Dendritic cell treated with granulocyte-macrophage colony-stimulating factor and Interleukin-4, amounts not matched to agents 40 ng/mL and 50 ng/mL, for 4 days (primary cell): Measurements from ENCODE around the gene SLC25A18.
"Not testable (repeated sequence)": the region's sequence is repeated elsewhere in the genome, so short reads cannot be mapped to it uniquely, and the experiment has no call there.

Experiments
- H3K27ac Mint-ChIP-seq: one replicate; pipeline ENCODE4 v1.8.0; 2022; ENCODE audit warnings: mild to moderate bottlenecking, mixed read lengths
- H3K27me3 Mint-ChIP-seq: one replicate; pipeline ENCODE4 v1.8.0; 2022; ENCODE audit warnings: mild to moderate bottlenecking, mixed read lengths
- H3K36me3 Mint-ChIP-seq: one replicate; pipeline ENCODE4 v1.8.0; 2022; ENCODE audit warnings: low read depth, mixed read lengths
- H3K4me1 Mint-ChIP-seq: one replicate; pipeline ENCODE4 v1.8.0; 2022; ENCODE audit warnings: low read depth, mixed read lengths
- H3K4me3 Mint-ChIP-seq: one replicate; pipeline ENCODE4 v1.8.0; 2022; ENCODE audit warnings: mild to moderate bottlenecking, moderate library complexity, mixed read lengths
- H3K9me3 Mint-ChIP-seq: one replicate; pipeline ENCODE4 v1.8.0; 2022; ENCODE audit warnings: mixed read lengths
- intact Hi-C: fragments of 100-400 bp; cut with micrococcal nuclease; formaldehyde crosslinking; loops from one replicate; pipeline ENCODE4 v1.15.0; 2022

The SLC25A18 gene, protein sequence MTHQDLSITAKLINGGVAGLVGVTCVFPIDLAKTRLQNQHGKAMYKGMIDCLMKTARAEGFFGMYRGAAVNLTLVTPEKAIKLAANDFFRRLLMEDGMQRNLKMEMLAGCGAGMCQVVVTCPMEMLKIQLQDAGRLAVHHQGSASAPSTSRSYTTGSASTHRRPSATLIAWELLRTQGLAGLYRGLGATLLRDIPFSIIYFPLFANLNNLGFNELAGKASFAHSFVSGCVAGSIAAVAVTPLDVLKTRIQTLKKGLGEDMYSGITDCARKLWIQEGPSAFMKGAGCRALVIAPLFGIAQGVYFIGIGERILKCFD

DNA sequence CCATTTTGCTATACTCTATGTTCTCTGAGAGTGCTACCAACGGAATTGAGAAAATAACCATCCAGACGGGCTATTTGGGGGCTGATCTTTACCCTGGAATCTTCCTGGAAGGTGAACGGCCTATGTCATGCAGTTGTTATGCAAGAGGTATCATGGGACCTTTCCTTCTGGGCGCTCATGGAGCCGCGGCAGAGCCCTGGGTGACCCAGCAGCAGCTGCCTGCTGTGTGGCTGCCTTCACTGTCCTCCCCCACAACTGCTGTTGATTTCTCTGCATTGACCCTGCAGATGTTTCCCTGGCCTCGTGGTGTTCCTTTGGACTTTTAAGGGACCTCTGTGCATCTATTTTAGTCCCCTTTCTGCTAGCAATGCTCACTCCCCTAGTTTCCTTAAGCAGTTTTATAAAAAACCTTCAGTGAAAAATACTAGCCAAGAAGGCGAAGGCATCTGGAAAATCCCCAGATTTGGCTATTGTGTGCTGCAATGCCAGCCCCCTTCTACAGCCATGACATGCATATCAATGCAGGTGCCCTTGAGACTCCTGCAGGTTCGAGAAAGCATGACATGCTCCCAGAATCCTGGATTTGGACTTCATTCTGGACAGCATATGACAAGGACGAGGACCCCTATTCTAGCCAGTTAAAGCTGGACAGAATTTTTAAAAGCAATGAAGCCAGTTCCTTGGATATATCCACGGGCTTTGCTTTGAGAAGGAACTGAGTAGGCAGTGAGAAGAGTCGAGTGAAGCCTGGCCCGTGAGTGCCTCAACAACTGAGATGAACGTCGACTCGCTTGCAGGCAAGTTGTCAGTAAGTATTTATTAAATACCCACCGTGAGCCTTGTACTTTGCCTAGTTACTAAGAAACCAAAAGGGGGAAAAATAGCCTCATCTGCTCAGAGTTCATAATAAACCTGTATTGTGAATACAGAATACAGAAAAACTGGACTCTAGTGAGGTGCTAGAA, at the start of gene SLC25A18:
Gene SLC25A18, plus strand, starts transcription at position 593 of the 965 bp plus-strand sequence. CDS start 16,447 bp downstream, outside the sequence.
- Mint-ChIP-seq H3K4me1 (no peaks in the 10 kb centered on the region), H3K36me3 (no peaks in the 10 kb centered on the region)

DNA sequence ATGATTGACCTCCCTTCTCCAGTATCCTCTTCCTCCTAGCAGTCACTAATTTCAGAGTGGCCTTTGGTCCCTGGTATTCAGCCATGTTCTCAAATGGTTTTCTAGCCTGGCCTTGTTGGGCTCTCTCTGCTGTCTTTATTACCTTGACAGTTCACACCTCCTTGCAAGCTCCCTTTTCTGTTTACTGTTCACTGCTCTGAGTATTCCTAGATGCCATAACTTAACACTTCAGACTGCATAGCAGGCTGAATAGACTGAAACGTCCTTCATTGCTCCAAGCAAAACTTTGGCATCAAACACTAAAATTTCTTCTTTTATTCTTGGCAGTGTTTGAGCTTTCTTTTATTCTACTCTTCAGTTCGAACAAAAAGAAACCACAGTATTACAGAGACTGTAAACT, 49.7 kb upstream of the SLC25A18 start:
- no peak overlapping the region for H3K27ac Mint-ChIP-seq
- H3K4me3 Mint-ChIP-seq: no peak overlapping the region
- peaks cover 15% of the 10 kb centered on the region for H3K27me3 Mint-ChIP-seq
- H3K4me1 Mint-ChIP-seq: no peaks in the 10 kb centered on the region
- H3K9me3 Mint-ChIP-seq: no peaks in the 10 kb centered on the region
- intact Hi-C loops: no loop called here
- no peaks in the 10 kb centered on the region for H3K36me3 Mint-ChIP-seq

More for the DNA sequence above, at the start of gene SLC25A18:
- H3K27me3 Mint-ChIP-seq: peaks cover 5% of the 10 kb centered on the region
- H3K27ac Mint-ChIP-seq: no peak within 1 kb of the TSS
- no peak within 1 kb of the TSS for H3K4me3 Mint-ChIP-seq
- intact Hi-C loops: no loop called here
- no peaks in the 10 kb centered on the region for H3K9me3 Mint-ChIP-seq

DNA sequence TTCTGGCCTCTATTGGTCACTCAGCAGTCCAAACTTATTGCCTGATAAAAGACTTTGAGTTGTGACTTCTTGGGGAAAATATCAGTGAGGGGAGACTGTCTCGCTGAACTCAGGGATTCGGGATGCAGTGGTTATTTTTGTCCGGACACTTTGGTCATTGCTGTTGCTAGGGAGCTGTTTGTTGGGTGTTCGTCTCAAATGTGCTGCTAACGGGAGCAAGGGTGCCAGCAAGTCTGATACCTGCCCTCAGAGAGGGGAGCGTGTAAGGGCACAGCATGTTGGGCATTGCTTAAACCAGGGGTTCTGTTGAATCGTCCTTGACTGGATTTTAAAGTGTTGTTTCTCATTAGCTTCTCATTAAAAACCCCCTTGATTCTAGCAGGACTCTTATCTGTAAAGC, 49.2 kb upstream of the SLC25A18 start:
- Mint-ChIP-seq H3K4me1 (no peaks in the 10 kb centered on the region), H3K9me3 (no peaks in the 10 kb centered on the region), H3K36me3 (no peaks in the 10 kb centered on the region), H3K4me3 (no peak overlapping the region), H3K27me3 (peaks cover 18% of the 10 kb centered on the region), H3K27ac (no peak overlapping the region)
- intact Hi-C loops: no loop called here

DNA sequence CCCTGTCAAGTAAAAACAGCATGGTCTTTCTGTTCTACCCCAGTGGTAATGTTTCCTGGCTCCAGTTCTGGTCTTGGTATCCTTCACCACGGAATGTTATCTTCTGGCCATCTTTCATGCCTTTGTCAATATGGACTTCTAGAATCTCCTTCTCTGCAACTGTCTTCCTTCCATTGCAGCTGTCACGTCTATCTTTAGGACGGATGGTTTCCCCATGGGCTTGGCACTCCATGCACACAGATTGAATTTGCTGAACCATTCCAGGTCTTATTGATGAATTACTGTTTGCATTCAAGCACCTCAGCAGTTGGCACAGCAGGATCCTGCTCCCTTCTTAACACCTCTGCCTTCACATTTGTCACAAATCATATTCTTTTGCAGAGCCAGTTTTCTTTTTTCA, 44.9 kb upstream of the SLC25A18 start:
- H3K27ac Mint-ChIP-seq: no peak overlapping the region
- H3K36me3 Mint-ChIP-seq: no peaks in the 10 kb centered on the region
- no peaks in the 10 kb centered on the region for H3K4me1 Mint-ChIP-seq
- H3K27me3 Mint-ChIP-seq: peaks cover 10% of the 10 kb centered on the region
- no peak overlapping the region for H3K4me3 Mint-ChIP-seq
- no peaks in the 10 kb centered on the region for H3K9me3 Mint-ChIP-seq
- intact Hi-C loops: no loop called here

DNA sequence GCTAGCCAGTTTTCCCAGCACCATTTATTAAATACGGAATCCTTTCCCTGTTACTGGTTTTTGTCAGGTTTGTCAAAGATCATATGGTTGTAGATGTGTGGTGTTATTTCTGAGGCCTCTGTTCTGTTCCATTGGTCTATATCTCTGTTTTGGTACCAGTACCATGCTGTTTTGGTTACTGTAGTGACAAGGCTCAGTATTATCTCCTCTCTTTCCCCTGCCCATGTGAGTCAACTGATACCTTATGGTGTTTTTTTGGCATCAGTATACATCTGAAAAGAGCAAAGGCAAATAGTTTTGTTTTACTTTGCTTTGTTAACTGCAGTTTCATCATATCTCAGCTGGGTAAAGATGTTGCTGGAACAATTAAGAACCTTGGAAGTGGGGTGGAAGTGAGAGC, 41.3 kb upstream of the SLC25A18 start:
- H3K27me3 Mint-ChIP-seq, H3K4me1 Mint-ChIP-seq, H3K9me3 Mint-ChIP-seq, intact Hi-C loops, H3K36me3 Mint-ChIP-seq, H3K27ac Mint-ChIP-seq, H3K4me3 Mint-ChIP-seq: not testable (repeated sequence)

DNA sequence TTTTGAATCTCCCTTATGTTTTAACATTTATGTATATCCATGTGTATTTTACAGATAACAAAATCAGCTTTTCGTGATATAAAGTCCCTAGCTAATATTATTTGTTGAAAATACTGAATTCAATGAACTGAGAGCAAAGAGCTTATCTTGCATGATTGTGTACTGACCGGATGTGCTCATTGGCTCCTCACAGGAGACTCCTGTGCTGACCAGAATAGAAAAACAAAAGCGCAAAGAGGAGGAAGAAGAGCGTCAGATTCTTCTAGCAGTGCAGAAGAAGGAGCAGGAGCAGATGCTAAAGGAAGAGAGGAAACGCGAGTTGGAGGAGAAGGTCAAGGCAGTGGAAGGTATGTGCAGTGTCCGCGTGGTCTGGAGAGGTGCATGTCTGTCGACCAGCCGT, 39.4 kb upstream of the SLC25A18 start:
- no peaks in the 10 kb centered on the region for H3K36me3 Mint-ChIP-seq
- peaks cover 5% of the 10 kb centered on the region for H3K4me1 Mint-ChIP-seq
- H3K9me3 Mint-ChIP-seq: no peaks in the 10 kb centered on the region
- intact Hi-C loops: no loop called here
- no peak overlapping the region for H3K27ac Mint-ChIP-seq
- no peak overlapping the region for H3K4me3 Mint-ChIP-seq
- H3K27me3 Mint-ChIP-seq: peaks cover 9% of the 10 kb centered on the region

DNA sequence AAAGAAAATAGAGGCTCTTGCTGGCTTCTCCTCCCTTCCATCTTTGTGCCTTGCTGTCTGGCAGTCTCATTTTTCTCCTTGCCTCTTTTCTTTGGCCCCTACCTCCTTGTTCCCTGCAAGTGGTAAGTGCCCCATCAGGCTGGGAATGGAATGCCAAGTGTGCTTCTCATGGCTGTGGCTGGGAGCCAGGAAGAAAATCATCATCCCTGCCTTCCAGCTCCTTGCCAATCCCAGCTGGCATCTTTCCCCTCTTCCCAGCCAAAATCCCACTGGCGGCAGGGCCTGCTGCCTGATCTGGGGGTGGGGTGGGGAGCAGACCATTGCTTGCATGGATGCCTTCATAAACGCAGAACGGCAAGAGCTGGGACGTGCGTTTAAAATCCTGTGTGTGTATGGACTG, 27.0 kb upstream of the SLC25A18 start:
- no peak overlapping the region for H3K4me3 Mint-ChIP-seq
- H3K4me1 Mint-ChIP-seq: no peaks in the 10 kb centered on the region
- intact Hi-C loops: no loop called here
- no peak overlapping the region for H3K27ac Mint-ChIP-seq
- no peaks in the 10 kb centered on the region for H3K36me3 Mint-ChIP-seq
- no peaks in the 10 kb centered on the region for H3K9me3 Mint-ChIP-seq
- H3K27me3 Mint-ChIP-seq: no peaks in the 10 kb centered on the region

DNA sequence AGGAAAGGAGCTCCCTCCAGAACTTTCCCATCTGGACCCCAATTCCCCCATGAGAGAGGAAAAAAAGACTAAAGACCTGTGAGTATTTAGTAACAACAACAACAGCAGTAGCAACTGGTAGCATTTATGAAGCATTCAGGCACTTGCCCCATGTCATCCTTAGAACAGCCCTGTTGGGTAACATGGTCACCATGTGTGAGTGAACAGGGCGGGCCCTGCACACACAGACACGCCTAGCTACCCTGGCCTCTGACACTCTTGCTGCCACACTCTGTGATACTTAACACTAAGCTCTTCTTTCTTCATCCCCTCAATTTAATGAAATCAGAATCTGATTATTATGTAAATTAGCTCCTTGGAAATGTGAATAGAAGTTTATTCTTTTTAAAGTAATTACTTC, 26.1 kb upstream of the SLC25A18 start:
- Mint-ChIP-seq H3K27ac (no peak overlapping the region), H3K4me3 (no peak overlapping the region), H3K4me1 (no peaks in the 10 kb centered on the region), H3K27me3 (no peaks in the 10 kb centered on the region), H3K36me3 (no peaks in the 10 kb centered on the region), H3K9me3 (no peaks in the 10 kb centered on the region)
- intact Hi-C loops: no loop called here

DNA sequence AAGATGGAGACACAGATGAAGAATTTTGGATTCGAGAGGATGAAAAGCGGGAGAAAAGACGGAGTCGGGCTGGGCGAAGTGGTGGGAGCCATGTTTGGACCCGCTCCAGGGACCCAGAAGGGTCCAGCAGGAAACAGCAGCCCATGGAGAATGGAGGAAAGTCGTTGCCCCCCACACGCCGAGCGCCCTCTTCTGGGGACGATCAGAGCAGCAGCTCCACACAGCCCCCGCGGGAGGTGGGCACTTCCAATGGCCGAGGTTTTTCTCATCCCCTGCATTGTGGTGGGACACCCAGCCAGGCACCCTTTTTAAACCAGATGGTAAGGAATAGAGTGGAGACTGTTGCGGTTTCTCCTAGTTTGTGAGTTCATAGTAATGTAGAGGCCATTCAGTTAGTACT, 22.8 kb upstream of the SLC25A18 start:
- Mint-ChIP-seq H3K4me1 (no peaks in the 10 kb centered on the region), H3K4me3 (no peak overlapping the region), H3K27ac (no peak overlapping the region), H3K36me3 (no peaks in the 10 kb centered on the region), H3K27me3 (no peaks in the 10 kb centered on the region), H3K9me3 (no peaks in the 10 kb centered on the region)
- intact Hi-C loops: no loop called here

DNA sequence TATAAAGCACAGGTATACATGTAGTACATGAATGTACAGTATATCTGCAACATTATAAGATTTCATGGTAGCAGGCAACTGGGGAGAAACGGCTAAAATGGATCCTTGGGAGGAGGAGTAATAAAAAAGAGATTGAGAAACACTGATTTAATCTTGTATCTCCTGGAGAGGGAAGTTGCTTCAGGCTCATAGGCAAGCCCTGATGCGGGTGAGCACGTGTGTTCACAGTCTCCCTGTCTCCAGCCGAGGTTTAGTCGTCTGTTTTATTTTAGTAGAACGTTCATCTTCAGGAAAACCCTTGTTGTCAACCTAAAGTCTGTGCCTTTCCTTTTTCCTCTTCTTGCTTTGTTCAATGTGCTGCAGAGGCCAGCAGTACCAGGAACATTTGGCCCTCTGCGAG, 21.8 kb upstream of the SLC25A18 start:
- Mint-ChIP-seq H3K27me3 (no peaks in the 10 kb centered on the region), H3K4me1 (no peaks in the 10 kb centered on the region), H3K27ac (no peak overlapping the region), H3K36me3 (no peaks in the 10 kb centered on the region), H3K9me3 (no peaks in the 10 kb centered on the region), H3K4me3 (no peak overlapping the region)
- intact Hi-C loops: no loop called here

DNA sequence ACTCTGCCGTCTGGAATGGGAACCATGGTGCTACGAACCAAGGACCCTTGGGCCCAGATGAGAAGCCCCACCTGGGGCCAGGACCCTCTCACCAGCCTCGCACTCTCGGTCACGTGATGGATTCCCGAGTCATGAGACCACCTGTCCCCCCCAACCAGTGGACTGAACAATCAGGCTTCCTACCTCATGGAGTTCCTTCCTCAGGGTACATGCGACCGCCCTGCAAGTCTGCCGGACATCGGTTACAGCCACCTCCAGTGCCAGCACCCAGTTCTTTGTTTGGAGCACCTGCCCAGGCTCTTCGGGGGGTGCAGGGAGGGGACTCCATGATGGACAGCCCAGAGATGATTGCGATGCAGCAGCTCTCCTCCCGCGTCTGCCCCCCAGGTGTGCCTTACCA, 20.8 kb upstream of the SLC25A18 start:
- H3K4me1 Mint-ChIP-seq: no peaks in the 10 kb centered on the region
- intact Hi-C loops: no loop called here
- H3K27ac Mint-ChIP-seq: no peak overlapping the region
- H3K4me3 Mint-ChIP-seq: no peak overlapping the region
- no peaks in the 10 kb centered on the region for H3K27me3 Mint-ChIP-seq
- no peaks in the 10 kb centered on the region for H3K9me3 Mint-ChIP-seq
- no peaks in the 10 kb centered on the region for H3K36me3 Mint-ChIP-seq

DNA sequence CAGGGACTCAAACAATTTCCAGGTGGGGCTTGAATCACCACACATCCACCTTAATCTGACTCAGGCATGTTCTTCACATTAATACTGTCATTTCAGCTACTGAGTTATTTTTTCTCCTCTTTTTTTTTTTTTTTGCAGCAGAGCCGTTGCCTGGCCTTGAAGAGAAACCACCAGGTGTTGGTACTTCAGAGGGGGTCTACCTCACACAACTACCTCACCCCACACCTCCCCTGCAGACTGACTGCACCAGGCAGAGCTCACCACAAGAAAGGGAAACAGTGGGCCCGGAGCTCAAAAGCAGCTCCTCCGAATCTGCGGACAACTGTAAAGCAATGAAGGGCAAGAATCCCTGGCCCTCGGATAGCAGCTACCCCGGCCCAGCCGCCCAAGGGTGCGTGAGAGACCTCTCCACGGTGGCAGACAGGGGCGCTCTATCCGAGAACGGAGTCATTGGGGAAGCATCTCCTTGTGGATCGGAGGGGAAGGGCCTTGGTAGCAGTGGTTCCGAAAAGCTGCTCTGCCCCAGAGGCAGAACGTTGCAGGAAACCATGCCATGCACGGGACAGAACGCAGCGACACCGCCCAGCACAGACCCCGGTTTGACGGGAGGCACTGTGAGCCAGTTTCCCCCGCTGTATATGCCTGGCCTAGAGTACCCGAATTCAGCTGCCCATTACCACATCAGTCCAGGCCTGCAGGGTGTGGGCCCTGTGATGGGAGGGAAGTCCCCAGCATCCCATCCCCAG, 15.1 kb upstream of the SLC25A18 start:
- no peak overlapping the region for H3K4me3 Mint-ChIP-seq
- no peaks in the 10 kb centered on the region for H3K36me3 Mint-ChIP-seq
- no peaks in the 10 kb centered on the region for H3K4me1 Mint-ChIP-seq
- H3K27ac Mint-ChIP-seq: no peak overlapping the region
- no peaks in the 10 kb centered on the region for H3K27me3 Mint-ChIP-seq
- no peaks in the 10 kb centered on the region for H3K9me3 Mint-ChIP-seq
- intact Hi-C loops: no loop called here

DNA sequence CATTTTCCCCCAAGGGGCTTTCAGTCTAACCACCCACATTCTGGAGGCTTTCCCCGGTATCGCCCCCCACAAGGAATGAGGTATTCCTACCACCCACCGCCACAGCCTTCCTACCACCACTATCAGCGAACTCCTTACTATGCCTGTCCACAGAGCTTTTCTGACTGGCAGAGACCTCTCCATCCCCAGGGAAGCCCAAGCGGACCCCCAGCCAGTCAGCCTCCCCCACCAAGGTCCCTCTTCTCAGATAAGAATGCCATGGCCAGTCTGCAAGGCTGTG, 14.6 kb upstream of the SLC25A18 start:
- Mint-ChIP-seq H3K4me3 (no peak overlapping the region), H3K4me1 (no peaks in the 10 kb centered on the region), H3K36me3 (no peaks in the 10 kb centered on the region), H3K27me3 (no peaks in the 10 kb centered on the region), H3K9me3 (no peaks in the 10 kb centered on the region), H3K27ac (no peak overlapping the region)
- intact Hi-C loops: no loop called here

DNA sequence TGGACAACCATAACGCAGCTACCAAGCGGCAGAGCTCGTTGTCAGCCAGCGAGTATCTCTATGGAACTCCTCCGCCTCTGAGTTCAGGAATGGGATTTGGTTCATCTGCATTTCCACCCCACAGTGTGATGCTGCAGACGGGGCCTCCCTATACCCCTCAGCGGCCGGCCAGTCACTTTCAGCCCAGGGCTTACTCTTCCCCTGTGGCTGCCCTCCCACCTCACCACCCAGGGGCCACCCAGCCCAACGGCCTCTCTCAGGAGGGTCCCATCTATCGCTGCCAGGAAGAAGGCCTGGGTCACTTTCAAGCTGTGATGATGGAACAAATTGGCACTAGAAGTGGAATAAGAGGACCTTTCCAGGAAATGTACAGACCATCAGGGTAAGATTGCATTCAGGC, 14.1 kb upstream of the SLC25A18 start:
- Mint-ChIP-seq H3K4me3 (no peak overlapping the region), H3K9me3 (no peaks in the 10 kb centered on the region), H3K4me1 (no peaks in the 10 kb centered on the region), H3K36me3 (no peaks in the 10 kb centered on the region), H3K27me3 (no peaks in the 10 kb centered on the region), H3K27ac (no peak overlapping the region)
- intact Hi-C loops: no loop called here
